ENCODE measurements around the gene UBE2S.

The UBE2S gene

DNA sequence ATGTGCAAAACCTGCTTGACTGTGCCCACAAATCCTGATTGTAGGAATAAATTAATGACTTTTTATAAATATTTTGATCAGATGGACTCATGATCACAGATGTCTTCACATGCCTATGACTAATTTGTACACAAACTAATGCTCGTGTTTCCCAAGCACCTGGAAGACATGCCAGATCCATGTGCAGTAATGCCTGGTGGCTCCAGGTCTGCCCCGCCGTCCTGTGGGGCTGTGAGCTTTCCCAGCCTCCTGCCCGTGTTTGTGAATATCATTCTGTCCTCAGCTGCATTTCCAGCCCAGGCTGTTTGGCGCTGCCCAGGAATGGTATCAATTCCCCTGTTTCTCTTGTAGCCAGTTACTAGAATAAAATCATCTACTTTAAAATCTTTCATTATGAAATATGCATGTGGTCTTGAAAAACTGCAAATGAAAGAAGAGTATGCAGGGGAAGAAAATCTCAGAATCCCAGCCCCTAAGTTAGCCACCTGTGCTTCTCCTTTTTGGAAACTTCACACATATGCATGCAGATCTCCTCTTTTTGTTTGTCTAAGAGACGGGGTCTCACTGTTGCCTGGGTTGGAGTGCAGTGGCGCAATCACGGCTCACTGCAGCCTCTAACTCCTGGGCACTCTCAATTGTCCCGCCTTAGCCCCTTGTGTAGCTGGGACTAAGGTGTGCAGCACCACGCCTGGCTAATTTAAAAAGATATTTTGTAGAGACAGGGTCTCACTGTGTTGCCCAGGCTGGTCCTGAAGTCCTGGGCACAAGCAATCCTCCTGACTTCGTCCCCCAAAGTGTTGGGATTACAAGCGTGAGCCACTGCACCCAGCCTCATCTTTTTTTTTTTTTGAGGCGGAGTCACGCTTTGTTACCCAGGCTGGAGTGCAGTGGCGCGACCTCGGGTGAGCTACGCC, 15.6 kb downstream of the UBE2S start:
- peaks cover 60% of the 10 kb centered on the region for H3K4me1 Mint-ChIP-seq
- H3K4me3 Mint-ChIP-seq = no peak overlapping the region
- TF ChIP-seq, protein P1, sequence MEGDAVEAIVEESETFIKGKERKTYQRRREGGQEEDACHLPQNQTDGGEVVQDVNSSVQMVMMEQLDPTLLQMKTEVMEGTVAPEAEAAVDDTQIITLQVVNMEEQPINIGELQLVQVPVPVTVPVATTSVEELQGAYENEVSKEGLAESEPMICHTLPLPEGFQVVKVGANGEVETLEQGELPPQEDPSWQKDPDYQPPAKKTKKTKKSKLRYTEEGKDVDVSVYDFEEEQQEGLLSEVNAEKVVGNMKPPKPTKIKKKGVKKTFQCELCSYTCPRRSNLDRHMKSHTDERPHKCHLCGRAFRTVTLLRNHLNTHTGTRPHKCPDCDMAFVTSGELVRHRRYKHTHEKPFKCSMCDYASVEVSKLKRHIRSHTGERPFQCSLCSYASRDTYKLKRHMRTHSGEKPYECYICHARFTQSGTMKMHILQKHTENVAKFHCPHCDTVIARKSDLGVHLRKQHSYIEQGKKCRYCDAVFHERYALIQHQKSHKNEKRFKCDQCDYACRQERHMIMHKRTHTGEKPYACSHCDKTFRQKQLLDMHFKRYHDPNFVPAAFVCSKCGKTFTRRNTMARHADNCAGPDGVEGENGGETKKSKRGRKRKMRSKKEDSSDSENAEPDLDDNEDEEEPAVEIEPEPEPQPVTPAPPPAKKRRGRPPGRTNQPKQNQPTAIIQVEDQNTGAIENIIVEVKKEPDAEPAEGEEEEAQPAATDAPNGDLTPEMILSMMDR (IDR thresholded peaks at IDR 0.05) = no peak
- peak overlapping the region; percentile 44 for H3K27ac Mint-ChIP-seq
- H3K9me3 Mint-ChIP-seq = no peaks in the 10 kb centered on the region
- H3K27me3 Mint-ChIP-seq (ENCODE audit: low read depth, poor library complexity) = peaks cover 3% of the 10 kb centered on the region
- DNase-seq = no peak
- H3K36me3 Mint-ChIP-seq (ENCODE audit: low read depth) = peaks cover 29% of the 10 kb centered on the region

DNA sequence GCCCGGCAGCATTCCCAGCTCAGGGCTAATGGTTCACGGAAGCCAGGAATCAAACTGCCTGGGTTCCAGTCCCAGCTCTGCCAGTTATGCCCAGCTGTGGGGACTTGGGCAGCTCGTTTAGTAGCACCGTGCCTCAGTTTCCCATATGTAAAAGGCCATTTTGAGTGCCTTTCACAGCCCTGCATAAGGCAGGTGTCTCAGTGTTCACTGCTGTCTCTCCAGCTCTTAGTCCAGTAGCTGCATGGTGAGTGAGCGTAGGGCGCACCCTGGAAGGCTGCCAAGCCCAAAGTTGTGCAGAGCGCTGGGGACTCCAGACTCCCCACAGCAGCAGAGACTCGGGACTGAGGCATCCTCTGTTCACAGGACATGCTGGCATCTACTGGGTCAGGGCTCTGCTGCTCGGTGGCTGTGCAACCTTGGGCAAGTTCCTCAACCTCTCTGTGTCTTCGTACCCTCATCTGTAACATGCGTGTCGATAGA, 16.4 kb downstream of the UBE2S start:
- no peak for DNase-seq
- Mint-ChIP-seq H3K4me3 (no peak overlapping the region), H3K27ac (no peak overlapping the region), H3K36me3 (ENCODE audit: low read depth) (peaks cover 35% of the 10 kb centered on the region), H3K9me3 (no peaks in the 10 kb centered on the region), H3K27me3 (ENCODE audit: low read depth, poor library complexity) (peaks cover 3% of the 10 kb centered on the region), H3K4me1 (peaks cover 67% of the 10 kb centered on the region)
- TF ChIP-seq, protein P1 (IDR thresholded peaks at IDR 0.05) = no peak

DNA sequence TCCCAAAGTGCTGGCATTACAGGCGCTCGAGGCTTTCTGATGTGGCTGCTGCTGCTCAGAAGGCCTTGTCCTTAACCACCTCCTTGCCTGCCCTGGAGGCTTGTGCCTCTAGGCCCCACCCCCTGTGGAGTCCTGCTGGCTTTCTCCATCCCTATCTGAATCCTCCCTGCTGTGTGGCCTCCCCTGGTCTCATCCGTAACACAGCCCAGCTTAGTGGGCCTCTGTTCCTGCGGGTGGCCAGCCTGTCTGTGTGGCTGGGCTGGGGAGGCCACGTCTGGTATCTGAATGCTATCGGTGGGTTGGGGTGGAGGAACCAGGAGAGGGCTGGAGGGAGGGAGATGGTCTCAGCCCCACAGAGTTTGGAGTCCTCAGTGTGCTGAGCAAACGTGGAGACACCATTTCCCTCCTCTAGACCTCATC, 17.1 kb downstream of the UBE2S start:
- peaks cover 3% of the 10 kb centered on the region for H3K27me3 Mint-ChIP-seq (ENCODE audit: low read depth, poor library complexity)
- TF ChIP-seq, protein P1 (IDR thresholded peaks at IDR 0.05) = no peak
- DNase-seq = no peak
- no peak overlapping the region for H3K27ac Mint-ChIP-seq
- no peak overlapping the region for H3K4me3 Mint-ChIP-seq
- peaks cover 35% of the 10 kb centered on the region for H3K36me3 Mint-ChIP-seq (ENCODE audit: low read depth)
- no peaks in the 10 kb centered on the region for H3K9me3 Mint-ChIP-seq
- H3K4me1 Mint-ChIP-seq = peaks cover 72% of the 10 kb centered on the region

DNA sequence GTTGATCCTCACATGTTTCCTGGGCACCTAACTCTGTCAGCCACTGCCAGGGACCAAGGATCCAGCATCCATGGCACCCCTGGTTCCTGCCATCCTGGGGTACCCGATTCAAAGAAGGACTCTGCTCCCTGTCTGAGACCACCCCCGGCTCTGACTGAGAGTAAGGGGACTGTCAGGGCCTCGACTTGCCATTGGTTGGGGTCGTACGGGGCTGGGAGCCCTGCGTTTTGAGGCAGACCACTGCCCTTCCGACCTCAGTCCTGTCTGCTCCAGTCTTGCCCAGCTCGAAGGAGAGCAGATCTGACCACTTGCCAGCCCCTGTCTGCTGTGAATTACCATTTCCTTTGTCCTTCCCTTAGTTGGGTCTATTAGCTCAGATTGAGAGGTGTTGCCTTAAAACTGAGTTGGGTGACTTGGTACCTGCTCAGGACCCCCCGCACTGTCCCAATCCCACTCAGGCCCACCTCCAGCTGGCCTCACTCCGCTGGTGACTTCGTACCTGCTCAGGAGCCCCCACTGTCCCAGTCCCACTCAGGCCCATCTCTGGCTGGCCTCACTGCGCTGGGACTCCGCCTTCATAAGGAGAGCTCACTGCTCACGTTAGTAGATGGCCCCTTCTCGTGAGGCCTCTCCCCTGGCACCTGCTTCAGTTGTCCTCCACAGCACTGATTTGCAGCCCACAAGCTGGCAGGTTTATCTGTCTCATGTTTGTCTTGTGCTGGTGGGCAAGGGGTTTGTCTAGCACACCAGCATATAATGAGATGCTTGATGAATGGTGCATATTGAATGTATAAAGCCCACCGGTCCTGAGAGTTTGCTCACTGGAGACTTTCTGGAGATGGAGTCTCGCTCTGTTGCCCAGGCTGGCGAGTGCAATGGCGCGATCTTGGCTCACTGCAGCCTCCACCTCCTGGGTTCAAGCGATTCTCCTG, 17.9 kb downstream of the UBE2S start:
- peak overlapping the region; percentile 77 for H3K27ac Mint-ChIP-seq
- no peak for DNase-seq
- peaks cover 3% of the 10 kb centered on the region for H3K27me3 Mint-ChIP-seq (ENCODE audit: low read depth, poor library complexity)
- H3K4me1 Mint-ChIP-seq = peaks cover 78% of the 10 kb centered on the region
- H3K4me3 Mint-ChIP-seq = peak overlapping the region; percentile 38
- H3K9me3 Mint-ChIP-seq = no peaks in the 10 kb centered on the region
- TF ChIP-seq, protein P1 (IDR thresholded peaks at IDR 0.05) = no peak
- H3K36me3 Mint-ChIP-seq (ENCODE audit: low read depth) = peaks cover 35% of the 10 kb centered on the region

DNA sequence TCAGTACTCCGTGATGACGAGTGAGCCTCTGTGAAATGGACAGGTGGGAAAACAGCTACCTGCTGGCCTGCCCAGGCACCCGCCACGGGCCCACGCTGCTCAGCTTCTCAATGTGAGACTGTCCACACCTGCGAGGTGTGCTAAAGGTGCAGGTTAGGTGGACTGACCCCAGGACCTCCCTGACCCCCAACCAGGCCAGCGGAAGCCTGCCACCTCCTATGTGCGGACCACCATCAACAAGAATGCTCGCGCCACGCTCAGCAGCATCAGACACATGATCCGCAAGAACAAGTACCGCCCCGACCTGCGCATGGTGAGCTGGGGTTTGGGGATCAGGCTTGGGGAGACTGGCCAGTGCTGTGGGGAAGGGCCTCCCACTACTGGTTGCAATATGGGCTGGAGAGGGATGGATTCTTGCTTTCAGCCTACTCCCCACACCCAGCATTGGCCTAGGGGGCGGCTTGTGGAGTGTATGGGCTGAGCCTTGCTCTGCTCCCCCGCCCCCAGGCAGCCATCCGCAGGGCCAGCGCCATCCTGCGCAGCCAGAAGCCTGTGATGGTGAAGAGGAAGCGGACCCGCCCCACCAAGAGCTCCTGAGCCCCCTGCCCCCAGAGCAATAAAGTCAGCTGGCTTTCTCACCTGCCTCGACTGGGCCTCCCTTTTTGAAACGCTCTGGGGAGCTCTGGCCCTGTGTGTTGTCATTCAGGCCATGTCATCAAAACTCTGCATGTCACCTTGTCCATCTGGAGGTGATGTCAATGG, 19.7 kb downstream of the UBE2S start:
- Mint-ChIP-seq H3K36me3 (ENCODE audit: low read depth) (peaks cover 35% of the 10 kb centered on the region), H3K4me3 (peak overlapping the region; percentile 100), H3K27ac (no peak overlapping the region), H3K4me1 (peaks cover 74% of the 10 kb centered on the region), H3K27me3 (ENCODE audit: low read depth, poor library complexity) (peaks cover 4% of the 10 kb centered on the region), H3K9me3 (no peaks in the 10 kb centered on the region)
- TF ChIP-seq, protein P1 (IDR thresholded peaks at IDR 0.05) = no peak
- no peak for DNase-seq

Data from nephron progenitor cell (in vitro differentiated cells).